Thoracic aorta (tissue), 2 donors: ENCODE data around the gene ADARB1. TPM values are rescaled to one million over a fixed set of nuclear protein-coding genes. Genes with fewer than 3 reads are reported as not detected.

Experiments
- ATAC-seq: fragments of 150-250 bp; one replicate; pipeline ENCODE4 v1.8.0; 2017; ENCODE audit warnings: low read depth; ENCODE audit not compliant: insufficient number of reproducible peaks, low FRiP score
- DNase-seq: peaks from one replicate; pipeline ENCODE4 v3.0.0-alpha.2; 2020; ENCODE audit warnings: low spot score
- H3K27ac ChIP-seq, 2 donors: fragments of 200-600 bp; sonication (generic); 1 replicate in 1 of 2; 2 replicates in 1 of 2; pipeline ENCODE4 v1.5.1; 2016; ENCODE audit warnings: mild to moderate bottlenecking in 2 of 2, moderate library complexity in 2 of 2
- H3K27me3 ChIP-seq: fragments of 200-600 bp; sonication (generic); replicated peaks from 2 replicates; pipeline ENCODE4 v1.6.0; 2016; ENCODE audit warnings: mild to moderate bottlenecking; ENCODE audit not compliant: insufficient read depth
- H3K36me3 ChIP-seq: fragments of 200-600 bp; sonication (generic); one replicate; pipeline ENCODE4 v1.5.1; 2016
- H3K4me1 ChIP-seq, 2 donors: fragments of 200-600 bp; sonication (generic); 1 replicate in 1 of 2; 2 replicates in 1 of 2; pipeline versions ENCODE4 v1.5.1 to v1.6.0; 2016; ENCODE audit warnings: low read depth in 2 of 2, mild to moderate bottlenecking in 1 of 2; ENCODE audit not compliant: control insufficient read depth in 1 of 2
- H3K4me3 ChIP-seq: fragments of 200-600 bp; sonication (generic); 2 replicates; pipeline ENCODE4 v1.5.1; 2016; ENCODE audit warnings: mild to moderate bottlenecking
- H3K9me3 ChIP-seq: fragments of 200-600 bp; sonication (generic); 2 replicates; pipeline ENCODE4 v1.5.1; 2016
- total RNA-seq, 2 donors: library from RNA; depleted of rRNA; stranded (reverse); fragments of >200 nt; gene quantifications; one replicate each; pipeline versions ENCODE4 v1.1.0 to v1.2.3, GENCODE V29; 2016
- TF ChIP-seq, protein P1 (sequence below): fragments of 200-600 bp; sonication (generic); IDR thresholded peaks from one replicate; pipeline ENCODE4 v1.5.1; 2019; ENCODE audit warnings: antibody characterized with exemption

Gene ADARB1
- total RNA-seq, 2 donors from 2014 or later, result 124 to 201 TPM

DNA sequence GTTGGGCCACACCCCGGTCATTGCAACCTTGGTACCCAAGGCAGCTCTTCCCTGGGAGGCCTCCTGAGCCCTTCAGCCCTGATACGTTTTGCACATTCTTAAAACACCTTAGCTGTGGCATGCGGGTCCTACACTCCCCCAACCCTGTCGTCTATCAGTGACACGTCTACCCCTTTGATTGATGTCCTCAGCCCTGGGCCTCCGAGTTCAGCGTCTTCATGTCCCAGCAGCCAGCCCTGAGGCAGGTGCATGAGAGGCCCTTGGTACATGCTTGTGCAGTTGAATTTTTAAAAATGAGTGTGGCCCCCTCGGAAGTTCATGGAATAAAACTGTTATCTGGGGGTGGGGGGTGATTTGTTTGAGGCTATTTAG, 38.9 kb upstream of the ADARB1 start:
- Histone ChIP-seq H3K27me3 (no peaks in the 10 kb centered on the region), H3K27ac (peak overlapping the region; percentile 82 to 96), H3K4me3 (no peak overlapping the region), H3K9me3 (peaks cover 6% of the 10 kb centered on the region), H3K36me3 (no peaks in the 10 kb centered on the region), H3K4me1 (peaks cover 43 to 71% of the 10 kb centered on the region in 2 donors)
- no peak for ATAC-seq
- DNase-seq, result no peak
- TF ChIP-seq, protein P1, sequence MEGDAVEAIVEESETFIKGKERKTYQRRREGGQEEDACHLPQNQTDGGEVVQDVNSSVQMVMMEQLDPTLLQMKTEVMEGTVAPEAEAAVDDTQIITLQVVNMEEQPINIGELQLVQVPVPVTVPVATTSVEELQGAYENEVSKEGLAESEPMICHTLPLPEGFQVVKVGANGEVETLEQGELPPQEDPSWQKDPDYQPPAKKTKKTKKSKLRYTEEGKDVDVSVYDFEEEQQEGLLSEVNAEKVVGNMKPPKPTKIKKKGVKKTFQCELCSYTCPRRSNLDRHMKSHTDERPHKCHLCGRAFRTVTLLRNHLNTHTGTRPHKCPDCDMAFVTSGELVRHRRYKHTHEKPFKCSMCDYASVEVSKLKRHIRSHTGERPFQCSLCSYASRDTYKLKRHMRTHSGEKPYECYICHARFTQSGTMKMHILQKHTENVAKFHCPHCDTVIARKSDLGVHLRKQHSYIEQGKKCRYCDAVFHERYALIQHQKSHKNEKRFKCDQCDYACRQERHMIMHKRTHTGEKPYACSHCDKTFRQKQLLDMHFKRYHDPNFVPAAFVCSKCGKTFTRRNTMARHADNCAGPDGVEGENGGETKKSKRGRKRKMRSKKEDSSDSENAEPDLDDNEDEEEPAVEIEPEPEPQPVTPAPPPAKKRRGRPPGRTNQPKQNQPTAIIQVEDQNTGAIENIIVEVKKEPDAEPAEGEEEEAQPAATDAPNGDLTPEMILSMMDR, result no peak

GRCh38 chr21:45036630-45037029, 37.8 kb upstream of the ADARB1 start:
- ATAC-seq (no peak), DNase-seq (no peak)
- Histone ChIP-seq H3K27me3 (no peaks in the 10 kb centered on the region), H3K27ac (no peak overlapping the region), H3K36me3 (no peaks in the 10 kb centered on the region), H3K9me3 (peaks cover 6% of the 10 kb centered on the region), H3K4me3 (no peak overlapping the region), H3K4me1 (peaks cover 42 to 71% of the 10 kb centered on the region in 2 donors)
- TF ChIP-seq, protein P1, result no peak

DNA sequence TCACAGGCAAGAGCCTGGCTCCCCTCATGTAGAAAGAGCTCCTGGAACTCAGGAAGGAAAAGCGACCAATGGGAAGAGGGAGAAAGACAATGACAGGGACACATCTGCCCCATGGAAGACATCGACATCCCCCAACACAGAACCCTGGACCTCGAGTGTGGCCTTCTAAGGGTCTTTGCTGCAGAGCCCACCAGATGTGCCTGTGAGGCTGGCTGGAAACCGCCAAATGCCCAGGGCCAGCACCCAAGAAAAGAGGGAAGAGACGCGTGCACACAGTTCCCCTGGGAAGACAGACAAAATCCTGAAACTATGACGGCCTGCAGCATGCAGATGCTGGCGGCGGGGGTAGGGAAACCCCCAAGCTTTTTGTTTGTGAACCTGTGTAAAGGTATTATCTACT, 36.4 kb upstream of the ADARB1 start:
- Histone ChIP-seq H3K4me1 (peaks cover 36 to 65% of the 10 kb centered on the region in 2 donors), H3K9me3 (peaks cover 6% of the 10 kb centered on the region), H3K4me3 (no peak overlapping the region), H3K27ac (no peak overlapping the region), H3K36me3 (no peaks in the 10 kb centered on the region), H3K27me3 (no peaks in the 10 kb centered on the region)
- ATAC-seq, result no peak
- TF ChIP-seq, protein P1, result no peak
- DNase-seq, result no peak

DNA sequence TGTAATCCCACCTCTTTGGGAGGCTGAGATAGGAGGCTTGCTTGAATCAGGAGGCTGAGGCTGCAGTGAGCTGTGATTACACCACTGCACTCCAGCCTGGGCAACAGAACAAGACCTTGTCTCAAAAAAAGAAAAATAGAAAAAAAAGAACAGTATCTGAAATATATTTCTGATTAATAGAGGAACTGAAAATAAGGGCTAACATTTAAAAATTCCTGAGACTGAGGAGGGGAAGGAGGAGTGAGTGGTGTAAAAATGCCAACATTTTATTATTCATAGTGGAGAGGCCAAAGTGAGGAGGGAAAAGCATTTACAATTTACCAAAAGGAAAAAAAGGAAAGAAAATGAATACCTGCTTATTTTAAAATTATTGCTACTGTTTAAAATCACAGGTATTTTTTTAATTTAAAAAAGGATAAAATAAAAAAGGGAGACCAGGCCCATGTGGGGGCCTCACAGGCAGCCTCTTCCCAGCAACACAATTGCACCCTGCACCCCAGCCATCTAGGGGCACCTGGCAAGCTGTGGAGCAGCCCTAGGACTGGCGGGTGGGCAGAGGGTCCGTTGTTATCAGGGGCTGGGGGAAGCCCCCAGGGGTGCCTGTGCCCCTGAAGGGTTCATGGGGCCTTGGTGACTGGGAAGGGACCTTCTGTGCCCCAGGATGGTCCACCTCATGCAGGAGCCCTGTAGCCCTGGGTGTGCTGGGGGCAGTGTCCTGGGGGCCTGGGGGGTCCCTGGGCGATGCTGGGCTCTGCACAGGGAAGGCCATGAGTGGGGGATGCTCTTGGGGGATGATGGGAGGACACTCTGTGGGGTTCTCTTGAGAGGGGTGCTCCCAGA, 34.8 kb upstream of the ADARB1 start:
- Histone ChIP-seq H3K4me1 (peaks cover 20 to 51% of the 10 kb centered on the region in 2 donors), H3K27ac (peak overlapping the region; percentile 34 to 73), H3K27me3 (no peaks in the 10 kb centered on the region), H3K36me3 (no peaks in the 10 kb centered on the region), H3K4me3 (no peak overlapping the region), H3K9me3 (peaks cover 6% of the 10 kb centered on the region)
- DNase-seq (no peak), ATAC-seq (no peak)
- TF ChIP-seq, protein P1, result no peak

DNA sequence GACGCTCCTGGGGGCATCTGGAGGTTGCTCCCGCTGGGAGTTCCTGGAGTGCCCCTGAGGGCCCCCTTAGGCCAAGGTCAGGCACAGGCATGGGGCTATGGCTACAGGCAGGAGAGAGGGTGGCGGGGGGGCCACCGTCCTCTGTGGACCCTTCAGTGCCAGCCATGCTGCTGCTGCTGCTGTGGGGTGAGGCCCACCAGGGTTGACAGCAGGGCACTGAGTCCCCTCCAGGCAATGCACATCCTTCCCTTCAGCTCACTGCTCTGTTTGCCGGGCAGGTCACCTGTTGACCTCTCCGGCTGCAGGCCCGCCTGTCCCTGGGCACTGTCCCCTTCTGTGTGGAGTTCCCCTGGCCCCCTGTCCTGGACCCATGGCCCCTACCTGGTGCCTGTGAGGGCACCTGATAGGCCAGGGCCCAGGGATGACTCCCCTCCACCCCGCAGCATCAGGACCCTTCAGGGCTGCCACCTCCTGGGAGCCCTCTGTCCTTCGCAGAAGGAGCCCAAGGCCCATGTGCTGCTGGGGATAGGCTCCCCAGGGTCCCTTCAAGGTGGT, 34.1 kb upstream of the ADARB1 start:
- Histone ChIP-seq H3K4me1 (peaks cover 14 to 44% of the 10 kb centered on the region in 2 donors), H3K4me3 (no peak overlapping the region), H3K9me3 (peaks cover 6% of the 10 kb centered on the region), H3K27me3 (no peaks in the 10 kb centered on the region), H3K27ac (peak overlapping the region; percentile 69 to 73), H3K36me3 (no peaks in the 10 kb centered on the region)
- TF ChIP-seq, protein P1, result no peak
- DNase-seq (no peak), ATAC-seq (no peak)
